PC-9 (cell line): ENCODE measurements around the gene GLB1L3.
"Not testable (repeated sequence)": the region's sequence is repeated elsewhere in the genome, so short reads cannot be mapped to it uniquely, and the experiment has no call there.

ENCODE experiments used
- CTCF ChIP-seq: fragments of 200-600 bp; sonication (generic); conservative IDR thresholded peaks from 2 replicates; pipeline ENCODE4 v1.6.1; 2017; ENCODE audit warnings: mixed run types, antibody characterized with exemption, mild to moderate bottlenecking, moderate library complexity
- EZH2 ChIP-seq: fragments of 200-600 bp; sonication (generic); IDR thresholded peaks from 2 replicates; pipeline ENCODE4 v1.8.0; 2017; ENCODE audit warnings: antibody characterized with exemption, low read depth

GRCh38 chr11:134281635-134282034 lies 5.5 kb downstream of the GLB1L3 start:
- not testable (repeated sequence) for TF ChIP-seq CTCF, EZH2
